ENCODE data around the gene SHMT1.
"Not testable (repeated sequence)": the region's sequence is repeated elsewhere in the genome, so short reads cannot be mapped to it uniquely, and the experiment has no call there.

Gene SHMT1

GRCh38 chr17:18377437-18378204 is 14.3 kb upstream of the SHMT1 start, which contains the start of gene EVPLL:
Gene EVPLL (plus strand): TSS chr17:18377778. CDS start chr17:18380938, 3,160 bp downstream.
- no peak within 1 kb of the TSS for H3K4me3 ChIP-seq (ENCODE audit: low read depth, low read length)
- TF ChIP-seq CTCF (IDR thresholded peaks at IDR 0.05; ENCODE audit: low read depth, low read length) = no peak

GRCh38 chr17:18374216-18374615 is 10.9 kb upstream of the SHMT1 start:
- no peak overlapping the region for H3K4me3 ChIP-seq (ENCODE audit: low read depth, low read length)

GRCh38 chr17:18373181-18373580 is 9.8 kb upstream of the SHMT1 start:
- H3K4me3 ChIP-seq (ENCODE audit: low read depth, low read length) = not testable (repeated sequence)

More at GRCh38 chr17:18374216-18374615, 10.9 kb upstream of the SHMT1 start:
- TF ChIP-seq CTCF (IDR thresholded peaks at IDR 0.05; ENCODE audit: low read depth, low read length) = no peak

GRCh38 chr17:18371455-18371854 is 8.1 kb upstream of the SHMT1 start:
- no peak overlapping the region for H3K4me3 ChIP-seq (ENCODE audit: low read depth, low read length)
- no peak for TF ChIP-seq CTCF (IDR thresholded peaks at IDR 0.05; ENCODE audit: low read depth, low read length)

GRCh38 chr17:18370761-18371160 is 7.4 kb upstream of the SHMT1 start:
- no peak overlapping the region for H3K4me3 ChIP-seq (ENCODE audit: low read depth, low read length)
- no peak for TF ChIP-seq CTCF (IDR thresholded peaks at IDR 0.05; ENCODE audit: low read depth, low read length)

GRCh38 chr17:18368946-18369345 is 5.6 kb upstream of the SHMT1 start:
- H3K4me3 ChIP-seq (ENCODE audit: low read depth, low read length) = no peak overlapping the region
- no peak for TF ChIP-seq CTCF (IDR thresholded peaks at IDR 0.05; ENCODE audit: low read depth, low read length)

- no peak for TF ChIP-seq CTCF (IDR thresholded peaks at IDR 0.05; ENCODE audit: low read depth, low read length)
- H3K4me3 ChIP-seq (ENCODE audit: low read depth, low read length) = no peak overlapping the region
These were observed 816 bp upstream of the SHMT1 start for GRCh38 chr17:18364166-18364565.

GRCh38 chr17:18362698-18363100 is 651 bp downstream of the SHMT1 start:
- H3K4me3 ChIP-seq (ENCODE audit: low read depth, low read length) = peak overlapping the region; percentile 78
- TF ChIP-seq CTCF (IDR thresholded peaks at IDR 0.05; ENCODE audit: low read depth, low read length) = no peak
